HG03135 (cell line): ENCODE data around the gene CDH15.
A peak's percentile ranks its signal among the peaks of the same experiment; 100 is the strongest.
"Not testable (repeated sequence)": the region's sequence is repeated elsewhere in the genome, so short reads cannot be mapped to it uniquely, and the experiment has no call there.

Experiments
- ATAC-seq: cut with Tn5 transposase; IDR thresholded peaks from one replicate; pipeline ENCODE4 v1.9.1; 2021; ENCODE audit warnings: mild to moderate bottlenecking, moderate library complexity; ENCODE audit not compliant: unreplicated experiment

Gene CDH15

GRCh38 chr16:89221604-89222003 lies 50.1 kb downstream of the CDH15 start:
- ATAC-seq: no peak

DNA sequence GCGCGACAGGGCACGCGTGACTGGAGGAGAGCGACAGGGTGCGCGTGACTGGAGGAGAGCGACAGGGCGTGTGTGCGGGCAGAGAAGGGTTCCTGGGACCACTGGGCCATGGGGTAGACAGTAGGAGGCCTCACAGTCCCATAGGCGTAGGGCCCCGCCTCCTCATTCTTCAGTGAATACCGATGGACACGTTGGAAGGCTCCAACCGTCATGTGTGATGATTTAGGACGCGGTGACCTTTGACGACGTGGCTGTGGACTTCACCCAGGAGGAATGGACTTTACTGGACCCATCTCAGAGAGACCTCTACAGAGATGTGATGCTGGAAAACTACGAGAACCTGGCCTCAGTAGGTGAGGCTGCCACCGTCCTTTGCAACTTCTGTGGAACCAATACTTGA lies 51.4 kb downstream of the CDH15 start:
- ATAC-seq: no peak

- ATAC-seq: no peak
Observed at GRCh38 chr16:89224665-89225064, 53.1 kb downstream of the CDH15 start.

GRCh38 chr16:89230255-89230654 lies 58.7 kb downstream of the CDH15 start:
- no peak for ATAC-seq

GRCh38 chr16:89232107-89232506 lies 60.6 kb downstream of the CDH15 start:
- ATAC-seq: no peak

GRCh38 chr16:89233678-89234490 lies 62.3 kb downstream of the CDH15 start:
- ATAC-seq: no peak

- ATAC-seq: no peak
Observed at GRCh38 chr16:89237733-89238132, 66.2 kb downstream of the CDH15 start.

DNA sequence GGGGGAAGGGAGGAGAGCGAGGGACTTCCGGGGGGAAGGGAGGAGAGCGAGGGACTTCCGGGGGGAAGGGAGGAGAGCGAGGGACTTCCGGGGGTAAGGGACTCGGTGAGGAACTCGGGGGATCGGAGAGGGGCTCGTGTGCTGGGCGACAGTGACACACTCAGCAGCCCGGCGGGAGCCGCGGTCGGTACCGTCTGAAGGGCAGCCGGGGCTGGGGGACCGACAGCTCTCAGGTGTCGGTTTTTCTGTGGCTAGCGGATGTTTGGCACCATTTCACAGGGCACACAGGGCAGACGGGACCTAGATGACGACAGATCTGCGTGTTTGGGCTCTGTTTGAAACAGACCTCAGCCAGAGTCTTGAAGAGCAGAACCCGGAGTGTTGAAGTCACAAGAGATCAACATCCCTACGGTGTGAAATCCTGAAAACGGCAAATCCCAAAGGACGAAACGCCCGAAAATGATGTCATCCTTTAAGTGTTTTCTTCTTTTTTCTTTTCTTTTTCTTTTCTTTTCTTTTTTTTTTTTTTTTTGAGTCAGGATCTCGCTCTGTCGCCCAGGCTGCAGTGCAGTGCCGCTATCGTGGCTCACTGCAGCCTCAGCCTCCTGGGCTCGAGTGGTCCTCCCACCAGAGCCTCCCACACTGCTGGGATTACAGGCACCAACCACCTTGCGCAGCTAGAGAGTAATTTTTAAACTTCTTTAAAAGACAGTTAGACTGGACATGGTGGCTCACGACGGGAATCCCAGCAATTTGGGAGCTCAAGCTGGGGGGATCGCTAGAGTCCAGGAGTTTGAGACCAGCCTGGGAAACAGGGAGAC lies 69.8 kb downstream of the CDH15 start:
- ATAC-seq: peak; percentile 60

DNA sequence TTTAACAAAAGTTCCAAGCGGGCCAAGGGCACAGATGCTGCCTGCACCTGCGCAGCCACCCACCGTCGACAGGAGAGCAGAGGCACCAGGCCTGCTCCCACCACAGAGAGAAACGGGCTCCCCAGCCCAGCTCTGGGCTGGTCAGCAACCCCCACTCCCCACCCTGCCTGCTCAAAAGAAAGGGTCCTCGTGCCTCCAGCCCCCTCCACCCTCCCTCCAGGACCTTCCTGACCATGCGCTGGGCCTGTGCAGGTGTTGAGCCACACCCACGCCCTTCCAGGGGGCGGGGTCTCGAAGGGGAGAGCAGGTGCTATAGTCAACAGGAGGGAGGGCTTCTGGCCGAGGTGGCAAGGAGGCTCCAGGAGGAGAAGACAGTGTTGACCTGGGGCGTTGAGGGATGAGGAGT lies 71.2 kb downstream of the CDH15 start:
- no peak for ATAC-seq

GRCh38 chr16:89243664-89244063 lies 72.1 kb downstream of the CDH15 start:
- no peak for ATAC-seq

DNA sequence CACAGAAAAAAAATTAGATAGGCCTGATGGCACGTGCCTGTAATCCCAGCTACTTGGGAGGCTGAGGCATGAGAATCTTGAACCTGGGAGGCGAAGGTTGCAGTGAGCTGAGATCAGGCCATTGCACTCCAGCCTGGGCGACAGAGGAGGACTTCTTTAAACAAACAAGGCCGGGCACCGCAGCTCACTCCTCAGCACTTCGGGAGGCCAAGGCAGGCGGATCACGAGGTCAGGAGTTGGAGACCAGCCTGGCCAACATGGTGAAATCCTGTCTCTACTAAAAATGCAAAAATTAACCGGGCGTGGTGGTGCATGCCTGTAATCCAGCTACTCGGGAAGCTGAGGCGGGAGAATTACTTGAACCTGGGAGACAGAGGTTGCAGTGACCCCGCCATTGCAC lies 72.7 kb downstream of the CDH15 start:
- ATAC-seq: not testable (repeated sequence)

- ATAC-seq: no peak
Observed at GRCh38 chr16:89244754-89245153, 73.2 kb downstream of the CDH15 start.
